Gastrocnemius medialis (tissue), 4 donors: ENCODE data around the gene TTC31. TPM values are rescaled to one million over a fixed set of nuclear protein-coding genes. Genes with fewer than 3 reads are reported as not detected.
"Not testable (repeated sequence)": the region's sequence is repeated elsewhere in the genome, so short reads cannot be mapped to it uniquely, and the experiment has no call there.

Source experiments
- ATAC-seq, 2 donors: fragments of 150-250 bp; one replicate each; pipeline ENCODE4 v1.9.1; 2016
- DNase-seq, 2 donors: peaks; one replicate each; pipeline ENCODE4 v3.0.0-alpha.2; 2019
- H3K27ac ChIP-seq, 4 donors: fragments of 200-600 bp; sonication (generic); 1 replicate in 1 of 4; 2 replicates in 3 of 4; pipeline ENCODE4 v1.5.1; 2016 to 2018; ENCODE audit warnings: mild to moderate bottlenecking in 2 of 4, moderate library complexity in 1 of 4
- H3K27me3 ChIP-seq, 3 donors: fragments of 200-600 bp; sonication (generic) in 2 of 3; 1 replicate in 1 of 3; 2 replicates in 2 of 3; pipeline versions ENCODE4 v1.5.1 to v1.6.0; 2016 to 2019; ENCODE audit warnings: mild to moderate bottlenecking in 1 of 3, moderate library complexity in 1 of 3
- H3K36me3 ChIP-seq, 2 donors: fragments of 200-600 bp; sonication (generic) in 1 of 2; one replicate each; pipeline ENCODE4 v1.5.1; 2017 to 2018
- H3K4me1 ChIP-seq, 2 donors: fragments of 200-600 bp; sonication (generic) in 1 of 2; one replicate each; pipeline ENCODE4 v1.5.1; 2016 to 2017; ENCODE audit warnings: mild to moderate bottlenecking in 2 of 2
- H3K4me3 ChIP-seq, 4 donors: fragments of 200-600 bp; sonication (generic) in 3 of 4; 1 replicate in 1 of 4; 2 replicates in 3 of 4; pipeline ENCODE4 v1.5.1; 2016 to 2019; ENCODE audit warnings: mild to moderate bottlenecking in 2 of 4
- H3K9me3 ChIP-seq, 3 donors: fragments of 200-600 bp; sonication (generic) in 2 of 3; 1 replicate in 1 of 3; 2 replicates in 2 of 3; pipeline ENCODE4 v1.5.1; 2016 to 2019
- CTCF ChIP-seq, 5 experiments: fragments of 450-650 bp in 3 of 5; fragments of 200-600 bp in 2 of 5; sonication (generic) in 2 of 5; IDR thresholded peaks in 4 of 5; conservative IDR thresholded peaks in 1 of 5; 1 replicate in 4 of 5; 2 replicates in 1 of 5; pipeline ENCODE4 v1.5.1; 2016 to 2019; ENCODE audit warnings: antibody characterized with exemption in 5 of 5, mild to moderate bottlenecking in 3 of 5, moderate library complexity in 3 of 5
- POLR2A ChIP-seq, 2 donors: fragments of 450-650 bp; IDR thresholded peaks; one replicate each; pipeline ENCODE4 v1.6.1; 2017; ENCODE audit warnings: antibody characterized with exemption in 2 of 2, mild to moderate bottlenecking in 2 of 2, moderate library complexity in 2 of 2
- in situ Hi-C, 4 donors: fragments of 200-750 bp; cut with MboI; loops; one replicate each; pipeline versions ENCODE4 v1.15.0 to v1.8.0; 2017; ENCODE audit warnings: low sequenced_read_pairs in 4 of 4
- intact Hi-C: fragments of 100-400 bp; cut with DNase I; formaldehyde crosslinking; loops from one replicate; pipeline ENCODE4 v1.15.1; 2023; ENCODE audit warnings: low total_unique reads
- total RNA-seq, 4 donors: library from RNA; depleted of rRNA; stranded (reverse); fragments of >200 nt; gene quantifications; one replicate each; pipeline versions ENCODE4 v1.1.0 to v1.2.3, GENCODE V29; 2016

TTC31 gene
- total RNA-seq, 4 donors from 2014 or later, result 6.1 to 9.6 (median 7.7) TPM

- ATAC-seq (no peak), DNase-seq (no peak)
- TF ChIP-seq CTCF (IDR thresholded peaks at IDR 0.05 in 4 of 5, conservative IDR thresholded peaks at IDR 0.05 in 1 of 5) (no peak), POLR2A (IDR thresholded peaks at IDR 0.05) (no peak)
- H3K4me1 ChIP-seq, result peaks cover 25 to 30% of the 10 kb centered on the region in 2 donors
- no peak overlapping the region for H3K27ac ChIP-seq
- in situ Hi-C loops, result loop anchor here in 1 of 4 donors (25.0 kb wide), 1 partner anchor 376 kb away; the partner anchor contains the start of gene HK2
- H3K4me3 ChIP-seq, result no peak overlapping the region
- no peaks in the 10 kb centered on the region for H3K9me3 ChIP-seq
- peaks cover 0 to 23% of the 10 kb centered on the region in 2 donors for H3K36me3 ChIP-seq
- no peaks in the 10 kb centered on the region for H3K27me3 ChIP-seq
- intact Hi-C loops, result no loop called here
Observed at GRCh38 chr2:74461187-74462053, 21.5 kb upstream of the TTC31 start.

- ATAC-seq (no peak), DNase-seq (no peak)
- H3K9me3 ChIP-seq, result no peaks in the 10 kb centered on the region
- TF ChIP-seq POLR2A (IDR thresholded peaks at IDR 0.05) (no peak), CTCF (IDR thresholded peaks at IDR 0.05 in 4 of 5, conservative IDR thresholded peaks at IDR 0.05 in 1 of 5) (no peak)
- H3K4me1 ChIP-seq, result peaks cover 20 to 25% of the 10 kb centered on the region in 2 donors
- no peak overlapping the region for H3K27ac ChIP-seq
- in situ Hi-C loops (loop anchor here in 1 of 4 donors (25.0 kb wide), 1 partner anchor 375 kb away; the partner anchor contains the start of gene HK2), intact Hi-C loops (no loop called here)
- no peaks in the 10 kb centered on the region for H3K27me3 ChIP-seq
- no peak overlapping the region for H3K4me3 ChIP-seq
- H3K36me3 ChIP-seq, result peaks cover 0 to 20% of the 10 kb centered on the region in 2 donors
Observed at GRCh38 chr2:74462054-74462785, 20.7 kb upstream of the TTC31 start.

- intact Hi-C loops (no loop called here), in situ Hi-C loops (loop anchor here in 1 of 4 donors (25.0 kb wide), 1 partner anchor 375 kb away; the partner anchor contains the start of gene HK2)
- peaks cover 0 to 20% of the 10 kb centered on the region in 2 donors for H3K36me3 ChIP-seq
- ATAC-seq (no peak), DNase-seq (no peak)
- H3K4me1 ChIP-seq, result peaks cover 19 to 23% of the 10 kb centered on the region in 2 donors
- no peak overlapping the region for H3K27ac ChIP-seq
- H3K27me3 ChIP-seq, result no peaks in the 10 kb centered on the region
- no peaks in the 10 kb centered on the region for H3K9me3 ChIP-seq
- TF ChIP-seq CTCF (IDR thresholded peaks at IDR 0.05 in 4 of 5, conservative IDR thresholded peaks at IDR 0.05 in 1 of 5), result no peak
- no peak for TF ChIP-seq POLR2A (IDR thresholded peaks at IDR 0.05)
- H3K4me3 ChIP-seq, result no peak overlapping the region
Observed at GRCh38 chr2:74462786-74463105, 20.1 kb upstream of the TTC31 start.

GRCh38 chr2:74464406-74464805 lies 18.5 kb upstream of the TTC31 start:
- H3K27ac ChIP-seq, result peak overlapping the region; percentile 84 to 93 (median 89)
- no peak for ATAC-seq

GRCh38 chr2:74470742-74471141 lies 12.1 kb upstream of the TTC31 start:
- peaks cover 24 to 31% of the 10 kb centered on the region in 2 donors for H3K4me1 ChIP-seq
- H3K36me3 ChIP-seq, result peaks cover 0 to 17% of the 10 kb centered on the region in 2 donors
- H3K9me3 ChIP-seq, H3K4me3 ChIP-seq, ATAC-seq, intact Hi-C loops, DNase-seq, H3K27me3 ChIP-seq: not testable (repeated sequence)
- in situ Hi-C loops, result loop anchor here in 1 of 4 donors (25.0 kb wide), 1 partner anchor 367 kb away; the partner anchor contains the start of gene HK2
- H3K27ac ChIP-seq, result peak overlapping the region in 2 of 4 donors; percentile 22 to 47

More at GRCh38 chr2:74464406-74464805, 18.5 kb upstream of the TTC31 start:
- H3K27me3 ChIP-seq, result no peaks in the 10 kb centered on the region
- H3K4me1 ChIP-seq, result peaks cover 13 to 16% of the 10 kb centered on the region in 2 donors
- TF ChIP-seq POLR2A (IDR thresholded peaks at IDR 0.05), result no peak
- no peak for TF ChIP-seq CTCF (IDR thresholded peaks at IDR 0.05 in 4 of 5, conservative IDR thresholded peaks at IDR 0.05 in 1 of 5)
- peaks cover 0 to 20% of the 10 kb centered on the region in 2 donors for H3K36me3 ChIP-seq
- in situ Hi-C loops, result loop anchor here in 1 of 4 donors (25.0 kb wide), 1 partner anchor 373 kb away; the partner anchor contains the start of gene HK2
- peak overlapping the region; percentile 91 to 95 (median 94) for H3K4me3 ChIP-seq
- H3K9me3 ChIP-seq, result no peaks in the 10 kb centered on the region
- no peak for DNase-seq
- intact Hi-C loops, result no loop called here
